HG03558 (cell line): ENCODE measurements around the gene AIPL1.

ENCODE experiments used
- ATAC-seq: cut with Tn5 transposase; IDR thresholded peaks from one replicate; pipeline ENCODE4 v1.9.1; 2021; ENCODE audit warnings: moderate number of reproducible peaks; ENCODE audit not compliant: unreplicated experiment; ENCODE audit errors: extremely low read depth

AIPL1 gene

GRCh38 chr17:6380915-6381438, 53.9 kb downstream of the AIPL1 start:
- ATAC-seq: no peak

GRCh38 chr17:6377906-6378305, 57.0 kb downstream of the AIPL1 start:
- no peak for ATAC-seq

- ATAC-seq: no peak
Observed at GRCh38 chr17:6376931-6377361, 58.0 kb downstream of the AIPL1 start.

- no peak for ATAC-seq
Observed at GRCh38 chr17:6374761-6375312, 60.1 kb downstream of the AIPL1 start.

- no peak for ATAC-seq
Observed at GRCh38 chr17:6374271-6374691, 60.6 kb downstream of the AIPL1 start.
